ENCODE results near the gene CSTPP1.

The CSTPP1 gene

DNA sequence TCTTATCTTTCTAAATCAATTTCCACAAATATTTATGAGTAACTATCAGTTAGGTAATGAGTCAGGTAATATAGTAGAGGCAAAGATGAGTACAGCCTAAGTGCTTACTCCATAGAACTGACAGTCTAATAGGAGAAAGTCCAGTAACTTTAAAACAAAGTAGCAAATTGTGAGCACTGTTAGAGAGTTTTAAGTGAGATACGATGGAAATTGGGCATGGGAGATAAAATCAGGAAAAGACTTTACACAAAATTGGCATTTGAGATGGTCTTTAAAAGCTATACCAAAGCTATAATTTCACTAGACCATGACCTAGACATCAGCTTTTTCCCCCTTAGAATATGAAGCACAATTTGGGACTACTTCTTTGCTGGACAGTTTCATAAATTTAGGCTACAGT is 113.7 kb downstream of the CSTPP1 start:
- no peak overlapping the region for H3K27ac ChIP-seq (ENCODE audit: low read depth, low read length)
- H3K36me3 ChIP-seq (ENCODE audit: control insufficient read depth, insufficient read depth, low read length) = no peaks in the 10 kb centered on the region
- no peak overlapping the region for H3K4me3 ChIP-seq (ENCODE audit: low read depth, low read length)
- H3K9me3 ChIP-seq (ENCODE audit: control insufficient read depth, insufficient read depth, low read depth, low read length) = no peaks in the 10 kb centered on the region
- no peaks in the 10 kb centered on the region for H3K27me3 ChIP-seq (ENCODE audit: control insufficient read depth, insufficient read depth, low read length)
- H3K9ac ChIP-seq (ENCODE audit: low read length) = no peak overlapping the region
- no peaks in the 10 kb centered on the region for H3K4me1 ChIP-seq (ENCODE audit: control insufficient read depth, insufficient read depth, low read length)

DNA sequence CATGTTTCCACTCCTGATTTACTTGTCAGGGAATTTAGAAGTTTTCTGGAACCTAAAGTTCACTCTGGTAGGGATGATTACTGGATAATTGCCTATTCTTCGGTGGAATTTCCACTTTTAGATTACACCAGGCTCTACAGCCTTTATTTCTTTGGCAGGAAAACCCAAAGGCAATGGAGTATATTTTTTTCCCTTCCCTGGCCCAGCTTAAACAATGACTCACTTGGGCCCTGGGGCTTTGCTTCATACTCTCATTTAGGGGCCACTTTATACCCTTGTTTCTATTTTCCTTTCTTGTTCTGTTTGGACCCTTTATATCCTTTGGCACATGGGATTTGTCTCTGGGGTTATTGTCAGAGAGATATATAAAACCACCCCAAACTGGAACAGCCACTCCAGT is 114.7 kb downstream of the CSTPP1 start:
- Histone ChIP-seq H3K27me3 (ENCODE audit: control insufficient read depth, insufficient read depth, low read length) (no peaks in the 10 kb centered on the region), H3K4me1 (ENCODE audit: control insufficient read depth, insufficient read depth, low read length) (peaks cover 6% of the 10 kb centered on the region), H3K27ac (ENCODE audit: low read depth, low read length) (no peak overlapping the region), H3K4me3 (ENCODE audit: low read depth, low read length) (no peak overlapping the region), H3K9ac (ENCODE audit: low read length) (no peak overlapping the region), H3K9me3 (ENCODE audit: control insufficient read depth, insufficient read depth, low read depth, low read length) (no peaks in the 10 kb centered on the region), H3K36me3 (ENCODE audit: control insufficient read depth, insufficient read depth, low read length) (no peaks in the 10 kb centered on the region)

- H3K27ac ChIP-seq (ENCODE audit: low read depth, low read length) = no peak overlapping the region
- H3K9me3 ChIP-seq (ENCODE audit: control insufficient read depth, insufficient read depth, low read depth, low read length) = no peaks in the 10 kb centered on the region
- H3K4me1 ChIP-seq (ENCODE audit: control insufficient read depth, insufficient read depth, low read length) = peaks cover 14% of the 10 kb centered on the region
- H3K36me3 ChIP-seq (ENCODE audit: control insufficient read depth, insufficient read depth, low read length) = no peaks in the 10 kb centered on the region
- H3K9ac ChIP-seq (ENCODE audit: low read length) = no peak overlapping the region
- H3K27me3 ChIP-seq (ENCODE audit: control insufficient read depth, insufficient read depth, low read length) = no peaks in the 10 kb centered on the region
- H3K4me3 ChIP-seq (ENCODE audit: low read depth, low read length) = no peak overlapping the region
These were observed 115.6 kb downstream of the CSTPP1 start for GRCh38 chr11:47052165-47052564.

GRCh38 chr11:47052576-47052975 is 116.0 kb downstream of the CSTPP1 start:
- Histone ChIP-seq H3K4me3 (ENCODE audit: low read depth, low read length) (no peak overlapping the region), H3K27me3 (ENCODE audit: control insufficient read depth, insufficient read depth, low read length) (no peaks in the 10 kb centered on the region), H3K27ac (ENCODE audit: low read depth, low read length) (no peak overlapping the region), H3K36me3 (ENCODE audit: control insufficient read depth, insufficient read depth, low read length) (no peaks in the 10 kb centered on the region), H3K9ac (ENCODE audit: low read length) (no peak overlapping the region), H3K9me3 (ENCODE audit: control insufficient read depth, insufficient read depth, low read depth, low read length) (no peaks in the 10 kb centered on the region), H3K4me1 (ENCODE audit: control insufficient read depth, insufficient read depth, low read length) (peaks cover 18% of the 10 kb centered on the region)

- no peaks in the 10 kb centered on the region for H3K36me3 ChIP-seq (ENCODE audit: control insufficient read depth, insufficient read depth, low read length)
- H3K4me1 ChIP-seq (ENCODE audit: control insufficient read depth, insufficient read depth, low read length) = peaks cover 22% of the 10 kb centered on the region
- no peaks in the 10 kb centered on the region for H3K27me3 ChIP-seq (ENCODE audit: control insufficient read depth, insufficient read depth, low read length)
- H3K27ac ChIP-seq (ENCODE audit: low read depth, low read length) = no peak overlapping the region
- no peak overlapping the region for H3K9ac ChIP-seq (ENCODE audit: low read length)
- H3K9me3 ChIP-seq (ENCODE audit: control insufficient read depth, insufficient read depth, low read depth, low read length) = no peaks in the 10 kb centered on the region
- no peak overlapping the region for H3K4me3 ChIP-seq (ENCODE audit: low read depth, low read length)
These were observed 119.0 kb downstream of the CSTPP1 start for GRCh38 chr11:47055534-47055933.

DNA sequence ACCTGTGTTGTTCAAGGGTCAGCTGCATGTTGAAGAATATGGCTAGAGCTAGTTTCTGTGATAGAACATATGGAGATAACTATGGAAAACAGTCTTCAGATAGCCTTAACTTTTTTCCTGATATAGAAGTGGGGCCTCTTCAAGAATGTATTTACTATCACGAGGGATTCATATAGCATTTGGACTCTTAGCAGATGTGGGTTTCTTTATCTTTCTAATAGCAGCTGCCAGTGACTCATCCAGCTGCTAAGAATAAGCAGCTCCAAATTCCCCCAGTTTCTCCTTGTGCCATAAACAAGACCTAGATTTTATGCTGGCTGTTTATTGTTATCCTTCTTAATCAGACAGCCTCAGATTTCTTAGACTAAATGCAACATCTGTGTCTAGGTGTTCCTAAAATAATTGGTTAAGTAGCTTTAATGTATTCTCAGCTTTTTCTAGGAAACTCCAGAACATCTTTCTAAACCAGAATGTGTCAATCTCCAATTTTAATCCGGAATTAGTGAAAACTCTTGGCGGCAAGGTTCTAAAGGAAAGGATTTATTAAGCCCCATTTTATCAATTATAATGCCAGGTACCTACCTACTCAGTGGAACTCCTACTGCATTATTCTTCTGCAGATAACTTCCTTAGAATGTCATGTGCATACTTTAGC is 119.8 kb downstream of the CSTPP1 start:
- no peaks in the 10 kb centered on the region for H3K9me3 ChIP-seq (ENCODE audit: control insufficient read depth, insufficient read depth, low read depth, low read length)
- 0 out of 2 replicates have a peak overlapping the region, but pooled peaks have one; percentile 14 for H3K27ac ChIP-seq (ENCODE audit: low read depth, low read length)
- H3K4me1 ChIP-seq (ENCODE audit: control insufficient read depth, insufficient read depth, low read length) = peaks cover 30% of the 10 kb centered on the region
- no peaks in the 10 kb centered on the region for H3K27me3 ChIP-seq (ENCODE audit: control insufficient read depth, insufficient read depth, low read length)
- no peak overlapping the region for H3K4me3 ChIP-seq (ENCODE audit: low read depth, low read length)
- H3K9ac ChIP-seq (ENCODE audit: low read length) = no peak overlapping the region
- no peaks in the 10 kb centered on the region for H3K36me3 ChIP-seq (ENCODE audit: control insufficient read depth, insufficient read depth, low read length)

- H3K4me1 ChIP-seq (ENCODE audit: control insufficient read depth, insufficient read depth, low read length) = peaks cover 38% of the 10 kb centered on the region
These were observed 120.8 kb downstream of the CSTPP1 start for GRCh38 chr11:47057365-47057764.

GRCh38 chr11:47060807-47061206 is 124.2 kb downstream of the CSTPP1 start:
- no peak overlapping the region for H3K9ac ChIP-seq (ENCODE audit: low read length)
- H3K27me3 ChIP-seq (ENCODE audit: control insufficient read depth, insufficient read depth, low read length) = no peaks in the 10 kb centered on the region
- H3K36me3 ChIP-seq (ENCODE audit: control insufficient read depth, insufficient read depth, low read length) = no peaks in the 10 kb centered on the region
- no peak overlapping the region for H3K4me3 ChIP-seq (ENCODE audit: low read depth, low read length)
- no peaks in the 10 kb centered on the region for H3K9me3 ChIP-seq (ENCODE audit: control insufficient read depth, insufficient read depth, low read depth, low read length)
- peak overlapping the region; percentile 85 for H3K27ac ChIP-seq (ENCODE audit: low read depth, low read length)
- peaks cover 36% of the 10 kb centered on the region for H3K4me1 ChIP-seq (ENCODE audit: control insufficient read depth, insufficient read depth, low read length)

More at GRCh38 chr11:47057365-47057764, 120.8 kb downstream of the CSTPP1 start:
- no peaks in the 10 kb centered on the region for H3K9me3 ChIP-seq (ENCODE audit: control insufficient read depth, insufficient read depth, low read depth, low read length)
- no peak overlapping the region for H3K27ac ChIP-seq (ENCODE audit: low read depth, low read length)
- no peak overlapping the region for H3K9ac ChIP-seq (ENCODE audit: low read length)
- H3K36me3 ChIP-seq (ENCODE audit: control insufficient read depth, insufficient read depth, low read length) = no peaks in the 10 kb centered on the region
- H3K27me3 ChIP-seq (ENCODE audit: control insufficient read depth, insufficient read depth, low read length) = no peaks in the 10 kb centered on the region
- H3K4me3 ChIP-seq (ENCODE audit: low read depth, low read length) = no peak overlapping the region

DNA sequence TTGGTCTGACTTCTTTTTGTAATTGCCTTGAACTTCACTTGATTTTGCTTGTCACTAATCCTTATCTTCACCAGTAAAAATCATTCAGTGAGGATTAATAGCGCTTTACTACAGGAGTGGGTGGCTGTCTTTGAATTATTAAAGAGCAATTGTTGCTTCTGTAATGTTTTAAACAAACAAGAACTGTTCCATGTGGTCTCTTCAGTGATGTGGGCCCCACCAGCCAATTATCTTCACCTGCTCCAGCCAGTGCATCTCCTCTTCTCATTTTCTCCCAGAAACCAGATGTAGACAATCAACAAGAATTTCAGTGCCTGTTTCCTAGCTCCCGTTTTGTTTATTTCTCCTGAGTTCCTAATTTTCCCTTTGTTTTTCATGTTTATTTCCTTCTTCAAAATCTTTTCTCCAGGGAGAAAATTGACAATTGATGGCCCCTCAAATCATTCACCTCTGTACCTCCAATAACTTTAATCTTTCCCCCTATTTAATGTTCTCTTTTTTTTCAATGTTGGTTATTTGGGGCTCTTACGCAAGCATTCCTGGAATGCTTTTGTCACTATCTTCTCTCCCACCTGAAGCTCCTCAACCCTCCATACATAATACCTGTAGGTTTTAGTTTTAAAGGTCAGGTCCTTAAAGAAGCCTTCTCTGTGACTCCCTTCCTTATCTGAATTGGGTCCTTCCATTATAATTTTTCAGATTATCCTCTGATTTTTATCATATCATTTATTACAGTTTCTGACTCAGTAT is 125.0 kb downstream of the CSTPP1 start:
- Histone ChIP-seq H3K4me3 (ENCODE audit: low read depth, low read length) (no peak overlapping the region), H3K9me3 (ENCODE audit: control insufficient read depth, insufficient read depth, low read depth, low read length) (no peaks in the 10 kb centered on the region), H3K9ac (ENCODE audit: low read length) (no peak overlapping the region), H3K4me1 (ENCODE audit: control insufficient read depth, insufficient read depth, low read length) (peaks cover 28% of the 10 kb centered on the region), H3K27ac (ENCODE audit: low read depth, low read length) (peak overlapping the region; percentile 85), H3K27me3 (ENCODE audit: control insufficient read depth, insufficient read depth, low read length) (no peaks in the 10 kb centered on the region), H3K36me3 (ENCODE audit: control insufficient read depth, insufficient read depth, low read length) (no peaks in the 10 kb centered on the region)

- Histone ChIP-seq H3K9me3 (ENCODE audit: control insufficient read depth, insufficient read depth, low read depth, low read length) (no peaks in the 10 kb centered on the region), H3K4me3 (ENCODE audit: low read depth, low read length) (no peak overlapping the region), H3K27me3 (ENCODE audit: control insufficient read depth, insufficient read depth, low read length) (no peaks in the 10 kb centered on the region), H3K36me3 (ENCODE audit: control insufficient read depth, insufficient read depth, low read length) (no peaks in the 10 kb centered on the region), H3K27ac (ENCODE audit: low read depth, low read length) (no peak overlapping the region), H3K9ac (ENCODE audit: low read length) (no peak overlapping the region), H3K4me1 (ENCODE audit: control insufficient read depth, insufficient read depth, low read length) (peaks cover 24% of the 10 kb centered on the region)
These were observed 126.2 kb downstream of the CSTPP1 start for GRCh38 chr11:47062736-47063135.

GRCh38 chr11:47067401-47067800 is 130.8 kb downstream of the CSTPP1 start:
- Histone ChIP-seq H3K36me3 (ENCODE audit: control insufficient read depth, insufficient read depth, low read length) (no peaks in the 10 kb centered on the region), H3K9ac (ENCODE audit: low read length) (no peak overlapping the region), H3K27ac (ENCODE audit: low read depth, low read length) (no peak overlapping the region), H3K9me3 (ENCODE audit: control insufficient read depth, insufficient read depth, low read depth, low read length) (no peaks in the 10 kb centered on the region), H3K4me1 (ENCODE audit: control insufficient read depth, insufficient read depth, low read length) (peaks cover 16% of the 10 kb centered on the region), H3K4me3 (ENCODE audit: low read depth, low read length) (no peak overlapping the region), H3K27me3 (ENCODE audit: control insufficient read depth, insufficient read depth, low read length) (no peaks in the 10 kb centered on the region)

Data from HUES6 (cell line).